Upper lobe of left lung (tissue), 6 donors: Measurements from ENCODE around the gene RPL22. TPM values are rescaled to one million over a fixed set of nuclear protein-coding genes. Genes with fewer than 3 reads are reported as not detected.

Experiments used
- ATAC-seq, 2 donors: fragments of 200-7000 bp; cut with Tn5 transposase; one replicate each; pipeline ENCODE4 v1.9.1; 2022; ENCODE audit warnings: mild to moderate bottlenecking in 2 of 2, moderate library complexity in 2 of 2; ENCODE audit not compliant: low FRiP score in 2 of 2
- DNase-seq, 2 donors: peaks; one replicate each; pipeline ENCODE4 v3.0.0-alpha.2; 2019 to 2020
- H3K27ac ChIP-seq, 4 donors: fragments of 200-600 bp; sonication (generic); one replicate each; pipeline ENCODE4 v1.5.1; 2016 to 2019
- H3K27me3 ChIP-seq, 4 donors: fragments of 200-600 bp; sonication (generic); one replicate each; pipeline ENCODE4 v1.5.1; 2017 to 2019
- H3K36me3 ChIP-seq, 4 donors: fragments of 200-600 bp; sonication (generic); one replicate each; pipeline ENCODE4 v1.5.1; 2016 to 2019
- H3K4me1 ChIP-seq, 4 donors: fragments of 200-600 bp; sonication (generic); one replicate each; pipeline ENCODE4 v1.5.1; 2018 to 2019
- H3K4me3 ChIP-seq, 4 donors: fragments of 200-600 bp; sonication (generic); one replicate each; pipeline ENCODE4 v1.5.1; 2017 to 2019; ENCODE audit warnings: mild to moderate bottlenecking in 2 of 4, moderate library complexity in 1 of 4
- H3K9me3 ChIP-seq, 4 donors: fragments of 200-600 bp; sonication (generic); one replicate each; pipeline ENCODE4 v1.5.1; 2018 to 2019
- EP300 ChIP-seq, 4 donors: sonication (generic); formaldehyde crosslinking; IDR thresholded peaks; one replicate each; pipeline ENCODE4 v1.5.1; 2017; ENCODE audit warnings: antibody characterized with exemption in 4 of 4, control low read depth in 2 of 4
- POLR2A ChIP-seq, 4 donors: fragments of 450-650 bp; IDR thresholded peaks; one replicate each; pipeline ENCODE4 v1.5.1; 2016 to 2017; ENCODE audit warnings: antibody characterized with exemption in 4 of 4, mild to moderate bottlenecking in 2 of 4
- POLR2AphosphoS5 ChIP-seq, 2 donors: sonication (generic); formaldehyde crosslinking; IDR thresholded peaks; one replicate each; pipeline ENCODE4 v1.5.1; 2017; ENCODE audit warnings: antibody characterized with exemption in 2 of 2
- WGBS, 2 donors: methylation state at CpG; one replicate each; pipeline ENCODE4 v1.1.5; 2017 to 2018; 5-methylcytosine and 5-hydroxymethylcytosine counted together
- total RNA-seq, 6 donors: library from RNA; depleted of rRNA in 4 of 6; stranded (reverse); fragments of >200 nt in 4 of 6; gene quantifications; one replicate each; pipeline versions ENCODE4 v1.1.0 to v1.2.1, GENCODE V29; 2016 to 2021
- TF ChIP-seq, protein P1 (sequence below), 6 experiments: fragments of 450-650 bp in 4 of 6; fragments of 200-600 bp in 2 of 6; sonication (generic) in 2 of 6; IDR thresholded peaks; one replicate each; pipeline ENCODE4 v1.5.1; 2016 to 2019; ENCODE audit warnings: antibody characterized with exemption in 6 of 6
- donor health status: DM: no; HTN: no; CAD: no; lungs with moderate emphysema.
- donor health status: DM: no; HTN: yes; CAD: no; lungs with severe emphysema.

RPL22 gene
- total RNA-seq, 6 donors from 2014 or later = 88.2 to 288 (median 180) TPM

DNA sequence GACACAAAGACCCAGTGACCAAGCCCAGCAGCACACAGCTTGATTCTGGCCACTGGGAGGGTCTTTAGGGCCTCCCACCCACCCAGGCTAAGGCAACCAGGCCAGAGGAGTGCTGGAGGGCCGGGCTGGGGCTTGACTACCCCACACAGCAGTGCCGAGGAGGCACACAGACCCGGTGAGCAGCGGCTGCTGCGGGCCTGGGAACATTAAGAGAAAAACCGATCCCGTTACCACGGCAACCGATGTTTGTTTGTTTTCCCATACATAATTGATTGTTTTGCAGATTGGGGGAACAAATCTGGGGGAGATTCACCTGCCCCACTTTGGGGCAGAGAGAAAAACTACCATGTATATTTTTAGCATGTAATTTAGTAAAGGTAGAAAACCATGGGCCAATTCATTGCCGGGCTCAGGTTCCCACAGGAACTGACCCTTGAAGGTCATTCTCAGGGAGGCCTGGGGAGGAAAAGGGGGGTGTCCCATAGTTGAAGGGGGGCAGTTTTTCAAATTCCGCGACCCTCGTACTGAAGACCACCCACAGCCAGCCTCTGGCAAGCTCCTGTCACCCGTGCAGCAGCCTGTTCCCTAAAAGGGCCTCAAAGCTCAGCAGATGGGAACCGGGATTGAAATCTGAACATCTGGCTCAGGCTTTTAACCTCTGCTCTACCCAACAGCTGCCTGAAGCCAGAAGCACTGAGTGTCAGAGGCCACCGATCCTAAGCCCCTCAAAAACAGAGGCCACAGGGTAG, 54.6 kb downstream of the RPL22 start:
- H3K36me3 ChIP-seq = no peaks in the 10 kb centered on the region
- peaks cover 0 to 20% (median 7%) of the 10 kb centered on the region in 4 donors for H3K27me3 ChIP-seq
- H3K9me3 ChIP-seq = no peaks in the 10 kb centered on the region
- no peak overlapping the region for H3K4me3 ChIP-seq
- H3K27ac ChIP-seq = no peak overlapping the region
- H3K4me1 ChIP-seq = peaks cover 7 to 10% (median 8%) of the 10 kb centered on the region in 4 donors
- ATAC-seq = no peak
- WGBS, 2 donors = 45% methylated on average over 14 to 16 of the region's 16 CpGs
- TF ChIP-seq EP300 (IDR thresholded peaks at IDR 0.05) (no peak), POLR2AphosphoS5 (IDR thresholded peaks at IDR 0.05) (no peak), POLR2A (IDR thresholded peaks at IDR 0.05) (no peak)
- TF ChIP-seq, protein P1, sequence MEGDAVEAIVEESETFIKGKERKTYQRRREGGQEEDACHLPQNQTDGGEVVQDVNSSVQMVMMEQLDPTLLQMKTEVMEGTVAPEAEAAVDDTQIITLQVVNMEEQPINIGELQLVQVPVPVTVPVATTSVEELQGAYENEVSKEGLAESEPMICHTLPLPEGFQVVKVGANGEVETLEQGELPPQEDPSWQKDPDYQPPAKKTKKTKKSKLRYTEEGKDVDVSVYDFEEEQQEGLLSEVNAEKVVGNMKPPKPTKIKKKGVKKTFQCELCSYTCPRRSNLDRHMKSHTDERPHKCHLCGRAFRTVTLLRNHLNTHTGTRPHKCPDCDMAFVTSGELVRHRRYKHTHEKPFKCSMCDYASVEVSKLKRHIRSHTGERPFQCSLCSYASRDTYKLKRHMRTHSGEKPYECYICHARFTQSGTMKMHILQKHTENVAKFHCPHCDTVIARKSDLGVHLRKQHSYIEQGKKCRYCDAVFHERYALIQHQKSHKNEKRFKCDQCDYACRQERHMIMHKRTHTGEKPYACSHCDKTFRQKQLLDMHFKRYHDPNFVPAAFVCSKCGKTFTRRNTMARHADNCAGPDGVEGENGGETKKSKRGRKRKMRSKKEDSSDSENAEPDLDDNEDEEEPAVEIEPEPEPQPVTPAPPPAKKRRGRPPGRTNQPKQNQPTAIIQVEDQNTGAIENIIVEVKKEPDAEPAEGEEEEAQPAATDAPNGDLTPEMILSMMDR (IDR thresholded peaks at IDR 0.05) = no peak
- no peak for DNase-seq

DNA sequence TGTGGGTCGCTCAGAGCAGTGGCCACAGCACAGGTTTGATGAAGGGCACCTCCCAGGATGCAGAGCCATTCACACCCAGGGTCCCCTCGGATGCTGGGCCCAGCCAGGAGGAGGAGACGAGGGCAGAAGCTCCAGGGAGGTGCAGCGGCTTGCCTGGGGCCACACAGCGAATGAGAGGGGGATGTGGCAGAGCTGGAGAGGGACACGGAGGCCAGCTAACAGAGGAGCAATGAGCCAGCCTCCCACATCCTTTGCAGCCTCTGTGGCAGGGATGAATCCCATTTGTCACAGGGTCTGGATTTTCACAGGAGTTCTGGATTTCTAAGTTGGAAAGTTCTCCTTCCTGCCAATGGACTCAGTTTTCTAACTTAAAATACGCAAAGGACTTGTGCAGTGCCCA, 55.2 kb downstream of the RPL22 start:
- ATAC-seq = no peak
- no peak for DNase-seq
- TF ChIP-seq POLR2A (IDR thresholded peaks at IDR 0.05) (no peak), POLR2AphosphoS5 (IDR thresholded peaks at IDR 0.05) (no peak), EP300 (IDR thresholded peaks at IDR 0.05) (no peak)
- TF ChIP-seq, protein P1 (IDR thresholded peaks at IDR 0.05) = no peak

DNA sequence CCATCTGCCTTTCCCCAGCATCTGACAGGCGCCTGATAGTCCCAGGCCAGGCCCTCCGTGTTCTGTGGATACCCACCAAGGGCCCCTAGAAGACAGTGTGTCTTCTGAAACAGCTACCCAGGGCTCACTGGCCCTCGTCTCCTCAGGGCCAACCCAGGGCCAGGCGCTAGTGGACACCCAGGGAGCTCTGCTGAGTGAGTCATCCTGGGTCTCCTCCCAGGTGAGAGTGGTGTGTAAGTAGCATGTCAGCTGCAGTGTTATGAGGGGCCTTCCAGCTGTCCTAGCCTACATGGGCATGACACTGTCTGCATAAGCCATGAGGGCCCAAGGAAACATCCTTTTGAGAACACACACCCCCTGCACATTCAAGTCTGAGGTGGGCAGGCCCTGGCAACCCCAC, 56.0 kb downstream of the RPL22 start:
- H3K9me3 ChIP-seq = no peaks in the 10 kb centered on the region
- TF ChIP-seq POLR2AphosphoS5 (IDR thresholded peaks at IDR 0.05) = no peak
- no peak for TF ChIP-seq EP300 (IDR thresholded peaks at IDR 0.05)
- no peak for TF ChIP-seq POLR2A (IDR thresholded peaks at IDR 0.05)
- TF ChIP-seq, protein P1 (IDR thresholded peaks at IDR 0.05) = no peak
- no peak overlapping the region for H3K27ac ChIP-seq
- H3K36me3 ChIP-seq = no peaks in the 10 kb centered on the region
- DNase-seq = no peak
- 74% methylated on average over 4 of the region's 4 CpGs; no CpG with 5 or more reads in 1 of the 2 donors for WGBS, 2 donors
- peaks cover under 1 to 2% (median 1%) of the 10 kb centered on the region in 4 donors for H3K4me1 ChIP-seq
- no peak overlapping the region for H3K4me3 ChIP-seq
- no peak for ATAC-seq
- H3K27me3 ChIP-seq = peaks cover 0 to 10% (median 2%) of the 10 kb centered on the region in 4 donors

More for the DNA sequence above, 55.2 kb downstream of the RPL22 start:
- Histone ChIP-seq H3K27ac (no peak overlapping the region), H3K9me3 (no peaks in the 10 kb centered on the region), H3K4me1 (peaks cover 7 to 10% (median 8%) of the 10 kb centered on the region in 4 donors), H3K36me3 (no peaks in the 10 kb centered on the region), H3K4me3 (no peak overlapping the region), H3K27me3 (peaks cover 0 to 18% (median 6%) of the 10 kb centered on the region in 4 donors)
- 76 to 91% methylated on average over 7 of the region's 7 CpGs for WGBS, 2 donors

DNA sequence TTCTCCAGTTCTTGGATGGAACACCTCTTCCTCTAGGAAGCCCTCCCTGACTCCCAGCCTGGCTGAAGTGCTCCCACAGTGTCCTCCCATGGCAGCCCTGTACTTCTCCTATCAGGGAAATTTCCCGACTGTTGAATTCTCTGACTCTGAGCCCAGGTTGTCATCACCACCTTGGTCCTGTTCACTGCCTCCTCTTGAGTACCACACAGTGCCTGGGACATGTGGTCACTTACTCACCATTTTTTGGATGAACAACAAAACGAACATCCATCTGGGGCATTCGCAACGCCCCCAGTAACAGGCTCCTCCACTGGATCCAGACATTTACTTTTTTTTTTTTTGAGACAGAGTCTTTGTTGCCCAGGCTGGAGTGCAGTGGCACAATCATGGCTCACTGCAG, 56.7 kb downstream of the RPL22 start:
- Histone ChIP-seq H3K4me1 (no peaks in the 10 kb centered on the region), H3K27me3 (peaks cover 0 to 5% (median 0%) of the 10 kb centered on the region in 4 donors), H3K9me3 (no peaks in the 10 kb centered on the region), H3K4me3 (no peak overlapping the region), H3K27ac (no peak overlapping the region), H3K36me3 (no peaks in the 10 kb centered on the region)
- ATAC-seq (no peak), DNase-seq (no peak)
- WGBS, 2 donors = 78 to 86% methylated on average over 4 of the region's 4 CpGs
- TF ChIP-seq EP300 (IDR thresholded peaks at IDR 0.05) (no peak), POLR2A (IDR thresholded peaks at IDR 0.05) (no peak), POLR2AphosphoS5 (IDR thresholded peaks at IDR 0.05) (no peak)
- TF ChIP-seq, protein P1 (IDR thresholded peaks at IDR 0.05) = no peak
